GM10847 (cell line): Measurements from ENCODE around the gene MATN1.

Experiments
- POLR2A ChIP-seq: IDR thresholded peaks from 2 replicates; pipeline ENCODE4 v1.6.1; 2011; ENCODE audit not compliant: insufficient read length; ENCODE audit errors: extremely low read depth

Gene MATN1

GRCh38 chr1:30731109-30731805 lies 7.9 kb upstream of the MATN1 start:
- no peak for TF ChIP-seq POLR2A

GRCh38 chr1:30730346-30731108 lies 7.1 kb upstream of the MATN1 start:
- TF ChIP-seq POLR2A, result no peak

DNA sequence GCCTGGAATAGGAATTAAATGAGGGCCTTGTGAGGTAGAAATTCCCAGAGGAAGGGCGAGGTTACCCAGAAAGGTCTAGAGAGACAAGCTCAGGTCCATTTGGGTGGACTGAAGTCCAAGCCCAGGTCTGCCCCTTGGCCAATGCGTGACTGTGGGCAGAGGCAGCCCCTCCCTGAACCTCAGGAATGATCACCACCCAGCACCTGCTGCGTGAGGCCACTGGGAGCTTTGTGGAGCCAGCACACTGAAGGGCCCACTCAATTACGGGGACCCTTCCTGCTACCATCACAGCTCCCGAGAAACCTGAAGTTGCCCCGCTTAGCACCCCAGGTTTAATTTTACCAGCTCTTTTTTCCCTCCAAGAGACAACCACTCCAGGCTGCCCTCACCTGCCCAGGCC lies 6.5 kb upstream of the MATN1 start:
- TF ChIP-seq POLR2A, result no peak

DNA sequence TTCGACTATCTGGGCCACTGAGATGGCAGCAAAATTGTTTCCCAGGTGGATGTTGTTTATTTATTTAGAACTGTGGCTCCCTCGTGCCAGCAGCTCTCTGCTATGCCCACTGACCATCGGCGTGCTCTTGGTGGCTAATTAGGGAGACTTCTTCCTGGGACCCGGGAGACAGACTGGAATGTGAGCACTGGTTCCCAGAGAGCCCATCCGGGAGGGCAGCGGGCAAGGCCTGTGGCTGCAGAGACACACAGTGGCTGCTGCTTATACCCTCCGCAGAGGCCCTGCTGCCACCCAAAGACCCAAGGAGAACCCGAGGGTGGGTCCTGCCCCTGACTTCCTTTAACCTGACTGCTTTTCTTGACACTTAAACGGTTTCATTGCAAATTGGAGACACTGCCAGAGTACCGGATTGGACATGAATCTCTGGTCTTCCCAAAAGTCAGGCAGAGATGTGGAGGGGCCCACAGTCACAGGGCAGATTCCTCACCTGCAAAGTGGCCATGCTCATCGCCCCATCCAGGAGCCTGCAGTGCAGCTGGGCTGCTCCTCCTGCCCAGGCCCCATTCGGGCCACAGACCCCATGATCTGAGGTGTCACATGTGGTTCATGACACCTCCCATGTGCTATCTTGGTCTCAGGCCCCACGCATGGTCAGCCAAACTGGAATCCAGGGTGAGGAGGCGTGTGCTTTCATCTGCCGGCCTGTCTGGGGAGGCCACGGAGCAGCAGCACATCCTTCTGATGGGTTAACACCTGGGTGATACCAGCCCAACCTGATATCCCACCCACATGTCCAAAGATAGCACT lies 5.7 kb upstream of the MATN1 start:
- no peak for TF ChIP-seq POLR2A

DNA sequence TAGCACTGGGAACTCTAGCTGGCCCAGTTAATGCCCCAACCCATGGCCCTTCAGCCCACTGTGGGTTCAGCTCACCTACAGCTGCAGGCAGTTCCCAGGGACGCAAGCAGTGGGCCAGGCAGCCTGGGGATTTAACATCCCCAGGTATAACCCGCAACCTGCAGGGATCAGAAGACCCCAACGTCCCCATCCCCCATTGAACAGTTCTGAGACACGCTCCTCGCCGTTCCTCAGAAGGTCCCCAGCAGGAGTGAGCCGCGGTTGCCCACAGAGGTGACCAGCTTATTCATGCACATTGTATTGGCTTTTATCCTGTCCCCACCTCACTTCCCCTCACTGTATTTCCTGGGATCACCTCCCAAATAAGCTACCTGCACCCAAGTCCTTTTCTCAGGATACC lies 5.0 kb upstream of the MATN1 start:
- TF ChIP-seq POLR2A, result no peak

DNA sequence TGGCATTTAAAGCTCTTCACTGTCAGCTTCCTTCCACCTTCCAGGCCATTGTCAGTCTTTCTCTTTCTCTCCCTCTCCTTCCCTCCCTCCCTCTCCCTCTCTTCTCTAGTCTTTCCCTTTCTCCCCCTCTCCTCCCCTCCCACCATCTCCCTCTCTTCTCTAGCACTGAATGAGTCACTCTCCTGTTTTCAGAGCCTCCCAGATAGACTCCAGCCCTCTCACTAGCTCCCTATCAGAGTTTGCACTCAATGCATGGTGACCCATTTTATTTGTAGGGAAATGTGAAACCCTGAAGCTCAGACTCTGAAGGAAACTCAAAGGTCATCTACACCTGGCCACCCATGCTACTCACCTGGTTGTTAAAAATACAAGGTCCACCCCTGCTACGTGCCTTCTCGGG lies 4.4 kb upstream of the MATN1 start:
- TF ChIP-seq POLR2A, result no peak

GRCh38 chr1:30726773-30727684 lies 3.6 kb upstream of the MATN1 start:
- TF ChIP-seq POLR2A, result no peak

DNA sequence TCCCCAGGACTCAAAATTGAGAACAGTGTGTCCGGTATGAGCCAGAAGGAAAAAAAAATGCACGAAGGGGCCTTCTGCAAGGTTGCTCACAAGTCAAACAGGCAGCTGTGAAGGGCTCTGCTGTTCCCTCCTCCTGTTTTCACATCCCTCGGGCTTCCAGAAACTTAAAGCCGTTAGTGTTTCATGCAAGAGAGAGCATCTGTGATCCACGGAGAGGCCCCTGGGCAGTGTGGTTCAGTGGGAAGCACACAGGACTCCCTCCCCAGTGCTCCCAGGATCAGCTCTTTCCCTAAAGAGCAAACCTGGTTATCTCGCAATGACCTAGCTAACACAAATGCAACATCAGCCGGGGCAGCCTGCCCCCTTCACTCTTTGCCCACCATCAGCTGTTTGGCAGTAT lies 2.9 kb upstream of the MATN1 start:
- no peak for TF ChIP-seq POLR2A

GRCh38 chr1:30725450-30726095 lies 2.2 kb upstream of the MATN1 start:
- TF ChIP-seq POLR2A, result no peak

DNA sequence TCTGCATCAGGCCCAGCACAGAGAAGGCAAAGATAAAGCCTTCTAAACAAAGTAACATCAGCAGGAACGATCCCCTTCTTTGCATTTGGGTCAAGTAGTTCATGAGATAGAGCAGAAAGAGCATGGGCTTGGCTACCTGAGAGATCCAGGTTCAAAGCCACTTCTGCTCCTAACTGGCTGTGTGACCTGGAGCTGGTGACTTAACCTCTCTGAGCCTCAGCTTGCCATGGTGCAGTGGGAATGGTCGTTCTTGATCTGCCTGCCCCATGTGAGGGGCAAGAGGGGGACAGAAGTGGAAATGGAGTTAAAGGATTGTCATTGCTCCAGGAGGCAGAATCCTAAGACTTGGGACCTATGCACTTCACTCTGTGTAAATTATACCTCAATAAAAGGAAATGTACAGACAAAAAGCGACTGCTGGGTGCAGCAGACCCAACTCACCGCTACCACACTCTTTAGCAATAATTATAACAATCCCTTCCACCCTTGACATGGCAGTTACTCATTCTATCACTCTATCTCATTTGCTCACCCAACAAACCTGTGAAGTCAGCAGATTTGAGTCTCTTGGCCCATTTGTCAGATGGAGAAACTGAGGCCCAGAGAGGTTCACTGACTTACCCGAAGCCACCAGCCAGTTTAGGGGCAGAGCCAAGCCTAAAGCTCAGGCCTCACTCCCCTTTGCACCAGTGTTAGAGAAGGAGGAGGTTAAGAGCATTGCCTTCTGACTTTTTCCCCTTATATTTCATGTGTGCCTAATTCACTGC lies 1.5 kb upstream of the MATN1 start:
- no peak for TF ChIP-seq POLR2A

- TF ChIP-seq POLR2A, result no peak
These were observed 790 bp upstream of the MATN1 start for GRCh38 chr1:30724175-30724574.

DNA sequence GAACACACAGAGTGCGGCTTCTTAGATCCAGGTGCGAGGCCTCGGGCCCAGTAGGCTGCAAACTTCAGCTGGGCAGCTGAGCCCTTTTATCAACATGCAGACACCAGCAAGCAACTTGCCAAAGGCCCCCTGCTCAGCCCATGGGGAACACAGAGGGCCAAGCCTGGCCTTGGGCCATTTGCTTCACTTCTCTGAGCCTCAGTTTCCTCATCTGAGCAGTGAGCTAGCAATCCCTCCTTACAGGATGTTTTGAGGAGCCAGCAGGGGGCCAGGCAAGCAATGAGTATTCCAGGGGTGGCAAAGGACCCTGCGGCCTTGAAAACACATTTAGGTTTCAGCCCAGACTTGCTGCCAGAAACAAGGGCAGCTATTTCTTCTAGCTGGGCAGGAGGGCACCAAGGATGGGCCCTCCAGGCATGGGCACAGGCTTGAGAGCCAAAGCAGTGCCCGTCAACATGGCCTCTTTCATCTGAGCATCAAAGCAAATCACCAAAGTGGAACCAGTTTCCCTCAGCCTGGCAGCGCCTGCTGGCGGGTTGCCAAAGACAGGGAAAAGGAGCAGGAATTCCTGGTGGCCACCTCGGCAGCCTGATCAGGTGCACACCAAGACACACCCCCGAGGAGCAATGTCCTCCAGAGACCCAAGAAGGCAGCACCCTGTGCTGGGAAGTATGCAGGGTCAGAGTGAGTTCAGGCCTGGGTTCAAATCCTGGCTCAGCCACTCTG lies 1.4 kb downstream of the MATN1 start:
- no peak for TF ChIP-seq POLR2A

GRCh38 chr1:30721341-30721793 lies 2.0 kb downstream of the MATN1 start:
- TF ChIP-seq POLR2A, result no peak
